ENCODE results near the gene GINS1. TPM values are rescaled to one million over a fixed set of nuclear protein-coding genes. Genes with fewer than 3 reads are reported as not detected.

GINS1 gene
- total and polyA plus RNA-seq, 3 donors from 2014 or later = 14.2 to 23.7 (median 19.9) TPM

- TF ChIP-seq POLR2A (IDR thresholded peaks at IDR 0.05) = no peak
- no peak for TF ChIP-seq CTCF (IDR thresholded peaks at IDR 0.05)
- DNase-seq = no peak
- H3K36me3 ChIP-seq (ENCODE audit: low read depth, missing control alignments) = no peaks in the 10 kb centered on the region
- H3K4me3 ChIP-seq = no peak overlapping the region
- WGBS, 2 donors = 95% methylated on average over 5 of the region's 5 CpGs
- H3K9me3 ChIP-seq = no peaks in the 10 kb centered on the region
- H3K27me3 ChIP-seq = no peaks in the 10 kb centered on the region
- no peak overlapping the region for H3K27ac ChIP-seq
- intact Hi-C loops (cut with DNase I; ENCODE audit: low total_unique reads) = no loop called here
- no peaks in the 10 kb centered on the region for H3K4me1 ChIP-seq
Observed at GRCh38 chr20:25378189-25378883, 29.1 kb upstream of the GINS1 start.

- Histone ChIP-seq H3K36me3 (ENCODE audit: low read depth, missing control alignments) (no peaks in the 10 kb centered on the region), H3K9me3 (no peaks in the 10 kb centered on the region), H3K27me3 (no peaks in the 10 kb centered on the region), H3K4me3 (no peak overlapping the region), H3K27ac (no peak overlapping the region), H3K4me1 (no peaks in the 10 kb centered on the region)
- no peak for DNase-seq
- no peak for TF ChIP-seq POLR2A (IDR thresholded peaks at IDR 0.05)
- no peak for TF ChIP-seq CTCF (IDR thresholded peaks at IDR 0.05)
- WGBS, 2 donors = 92% methylated on average over 10 of the region's 10 CpGs
- intact Hi-C loops (cut with DNase I; ENCODE audit: low total_unique reads) = no loop called here
Observed at GRCh38 chr20:25378884-25379733, 28.4 kb upstream of the GINS1 start.

- H3K36me3 ChIP-seq (ENCODE audit: low read depth, missing control alignments) = no peaks in the 10 kb centered on the region
- H3K9me3 ChIP-seq = no peaks in the 10 kb centered on the region
- 86 to 94% methylated on average over 7 of the region's 7 CpGs for WGBS, 2 donors
- no peak for DNase-seq
- no peaks in the 10 kb centered on the region for H3K4me1 ChIP-seq
- TF ChIP-seq POLR2A (IDR thresholded peaks at IDR 0.05) (no peak), CTCF (IDR thresholded peaks at IDR 0.05) (no peak)
- H3K4me3 ChIP-seq = no peak overlapping the region
- no peak overlapping the region for H3K27ac ChIP-seq
- no peaks in the 10 kb centered on the region for H3K27me3 ChIP-seq
- intact Hi-C loops (cut with DNase I; ENCODE audit: low total_unique reads) = no loop called here
Observed at GRCh38 chr20:25380945-25381614, 26.4 kb upstream of the GINS1 start.

GRCh38 chr20:25382704-25383370 lies 24.6 kb upstream of the GINS1 start:
- no peaks in the 10 kb centered on the region for H3K27me3 ChIP-seq
- no peaks in the 10 kb centered on the region for H3K36me3 ChIP-seq (ENCODE audit: low read depth, missing control alignments)
- no peak overlapping the region for H3K27ac ChIP-seq
- no peak overlapping the region for H3K4me3 ChIP-seq
- H3K9me3 ChIP-seq = no peaks in the 10 kb centered on the region
- TF ChIP-seq POLR2A (IDR thresholded peaks at IDR 0.05) (no peak), CTCF (IDR thresholded peaks at IDR 0.05) (no peak)
- intact Hi-C loops (cut with DNase I; ENCODE audit: low total_unique reads) = no loop called here
- H3K4me1 ChIP-seq = no peaks in the 10 kb centered on the region
- DNase-seq = no peak
- 89 to 90% methylated on average over 5 of the region's 5 CpGs for WGBS, 2 donors
